HEK293 (cell line): Measurements from ENCODE around the gene LTK.
A peak's percentile ranks its signal among the peaks of the same experiment; 100 is the strongest.

Experiments used
- CTCF ChIA-PET: fragments of 350-600 bp; formaldehyde crosslinking; extraction: SDS; loops from one replicate; lab custom pipeline; 2021; ENCODE audit warnings: antibody characterized with exemption; lab: Yijun Ruan, JAX
- POLR2A ChIA-PET: fragments of 300-600 bp; formaldehyde crosslinking; extraction: SDS; loops from one replicate; lab custom pipeline; 2020; ENCODE audit warnings: antibody characterized with exemption, inconsistent platforms; lab: Yijun Ruan, JAX
- H3K27ac ChIP-seq: fragments of 200-500 bp; sonication (Bioruptor generic); 2 replicates; pipeline ENCODE4 v1.5.1; 2014; ENCODE audit warnings: low read depth, low read length, control low read depth, inconsistent platforms; ENCODE audit errors: extremely low read depth
- H3K36me3 ChIP-seq, 2 experiments: fragments of 200-500 bp in 1 of 2; sonication (Bioruptor generic) in 1 of 2; 1 replicate in 1 of 2; 2 replicates in 1 of 2; pipeline ENCODE4 v1.5.1; 2014 to 2017; ENCODE audit warnings: inconsistent platforms in 2 of 2, low read length in 2 of 2; ENCODE audit not compliant: control insufficient read depth in 2 of 2, insufficient read depth in 1 of 2
- H3K4me1 ChIP-seq: fragments of 200-500 bp; sonication (Bioruptor generic); 2 replicates; pipeline ENCODE4 v1.5.1; 2014; ENCODE audit warnings: mild to moderate bottlenecking, low read length, inconsistent platforms; ENCODE audit not compliant: control insufficient read depth, insufficient read depth
- H3K4me3 ChIP-seq: 2 replicates; pipeline ENCODE4 v1.5.1; 2011; ENCODE audit warnings: low read depth, mild to moderate bottlenecking, control low read depth, low read length, moderate library complexity
- H3K9me3 ChIP-seq: fragments of 200-500 bp; sonication (Bioruptor generic); 2 replicates; pipeline ENCODE4 v1.5.1; 2014; ENCODE audit warnings: low read depth, low read length, inconsistent platforms; ENCODE audit not compliant: control insufficient read depth, insufficient read depth
- ZFP3 ChIP-seq: fragments of 450-650 bp; formaldehyde crosslinking; IDR thresholded peaks from 2 replicates; pipeline ENCODE4 v1.5.1; 2016; ENCODE audit warnings: low read depth, missing biosample characterization, missing genetic modification characterization
- ZNF146 ChIP-seq: fragments of 450-650 bp; formaldehyde crosslinking; IDR thresholded peaks from 2 replicates; pipeline ENCODE4 v1.5.1; 2016; ENCODE audit warnings: missing biosample characterization, missing genetic modification characterization
- ZNF174 ChIP-seq: fragments of 450-650 bp; formaldehyde crosslinking; IDR thresholded peaks from 2 replicates; pipeline ENCODE4 v1.5.0; 2017; ENCODE audit warnings: missing biosample characterization, mild to moderate bottlenecking, missing genetic modification characterization
- ZNF221 ChIP-seq: fragments of 450-650 bp; formaldehyde crosslinking; IDR thresholded peaks from 2 replicates; pipeline ENCODE4 v1.5.1; 2017; ENCODE audit warnings: missing biosample characterization, missing genetic modification characterization, borderline replicate concordance
- ZNF274 ChIP-seq, 2 experiments: fragments of 200-500 bp in 1 of 2; fragments of 450-650 bp in 1 of 2; sonication (Bioruptor generic) in 1 of 2; formaldehyde crosslinking in 1 of 2; IDR thresholded peaks; 2 replicates each; pipeline versions ENCODE4 v1.5.1 to v1.6.1; 2014 to 2016; ENCODE audit warnings: borderline replicate concordance in 1 of 2, inconsistent platforms in 1 of 2, low read length in 1 of 2, missing biosample characterization in 1 of 2, missing genetic modification characterization in 1 of 2
- ZNF544 ChIP-seq: fragments of 450-650 bp; formaldehyde crosslinking; IDR thresholded peaks from 2 replicates; pipeline ENCODE4 v1.5.0; 2017; ENCODE audit warnings: missing biosample characterization, missing genetic modification characterization
- ZNF629 ChIP-seq: fragments of 450-650 bp; formaldehyde crosslinking; IDR thresholded peaks from 2 replicates; pipeline ENCODE4 v1.5.1; 2017; ENCODE audit warnings: missing biosample characterization, missing genetic modification characterization
- ZNF843 ChIP-seq: fragments of 450-650 bp; formaldehyde crosslinking; IDR thresholded peaks from 2 replicates; pipeline ENCODE4 v1.5.1; 2016; ENCODE audit warnings: missing biosample characterization, missing genetic modification characterization
- ZSCAN30 ChIP-seq: fragments of 450-650 bp; IDR thresholded peaks from 2 replicates; pipeline ENCODE4 v1.5.1; 2018; ENCODE audit warnings: missing biosample characterization, mild to moderate bottlenecking, missing genetic modification characterization, moderate library complexity
- TF ChIP-seq, protein P1 (sequence below): fragments of 450-650 bp; IDR thresholded peaks from 2 replicates; pipeline ENCODE4 v1.5.1; 2018; ENCODE audit warnings: missing biosample characterization, mild to moderate bottlenecking, missing genetic modification characterization
- TF ChIP-seq, protein P2 (sequence below): fragments of 450-650 bp; formaldehyde crosslinking; IDR thresholded peaks from 2 replicates; pipeline ENCODE4 v1.5.1; 2016; ENCODE audit warnings: missing biosample characterization, missing genetic modification characterization
- TF ChIP-seq, protein P3 (sequence below): fragments of 450-650 bp; formaldehyde crosslinking; optimal IDR thresholded peaks from 2 replicates; pipeline ENCODE3; 2016; ENCODE audit warnings: missing biosample characterization, mild to moderate bottlenecking, missing genetic modification characterization
- TF ChIP-seq, protein P4 (sequence below): fragments of 450-650 bp; formaldehyde crosslinking; IDR thresholded peaks from 2 replicates; pipeline ENCODE4 v1.5.1; 2016; ENCODE audit warnings: missing biosample characterization, missing genetic modification characterization, borderline replicate concordance

Gene LTK

DNA sequence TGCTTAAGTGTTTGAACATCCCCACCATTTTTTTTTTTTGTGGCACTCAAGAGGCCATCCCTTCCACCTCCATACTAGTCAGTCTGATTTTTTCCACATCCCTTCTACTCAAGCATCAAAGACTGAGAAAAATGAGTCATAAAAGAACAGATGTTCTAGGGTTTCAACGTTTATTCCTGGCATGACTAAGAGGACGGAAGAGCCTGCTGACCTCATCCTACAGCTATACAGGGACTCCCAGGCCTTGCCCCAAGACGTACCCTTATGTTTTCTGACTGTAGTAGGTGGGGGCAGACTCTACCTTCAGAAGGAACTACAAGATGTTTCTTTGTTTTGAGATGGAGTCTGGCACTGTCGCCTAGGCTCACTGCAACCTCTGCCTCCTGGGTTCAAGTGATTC, 23.3 kb downstream of the LTK start (continued):
- TF ChIP-seq ZNF843 (tag by site-specific recombination) (no peak), ZSCAN30 (tag by site-specific recombination) (no peak), ZNF274 (IDR thresholded peaks at IDR 0.05; ENCODE audit: low read length) (no peak), ZNF274 (tag by site-specific recombination; IDR thresholded peaks at IDR 0.05; ENCODE audit: borderline replicate concordance) (no peak), ZNF629 (tag by site-specific recombination) (peak; percentile 85), ZNF146 (tag by site-specific recombination) (no peak), ZNF174 (no peak)
- TF ChIP-seq, protein P1, sequence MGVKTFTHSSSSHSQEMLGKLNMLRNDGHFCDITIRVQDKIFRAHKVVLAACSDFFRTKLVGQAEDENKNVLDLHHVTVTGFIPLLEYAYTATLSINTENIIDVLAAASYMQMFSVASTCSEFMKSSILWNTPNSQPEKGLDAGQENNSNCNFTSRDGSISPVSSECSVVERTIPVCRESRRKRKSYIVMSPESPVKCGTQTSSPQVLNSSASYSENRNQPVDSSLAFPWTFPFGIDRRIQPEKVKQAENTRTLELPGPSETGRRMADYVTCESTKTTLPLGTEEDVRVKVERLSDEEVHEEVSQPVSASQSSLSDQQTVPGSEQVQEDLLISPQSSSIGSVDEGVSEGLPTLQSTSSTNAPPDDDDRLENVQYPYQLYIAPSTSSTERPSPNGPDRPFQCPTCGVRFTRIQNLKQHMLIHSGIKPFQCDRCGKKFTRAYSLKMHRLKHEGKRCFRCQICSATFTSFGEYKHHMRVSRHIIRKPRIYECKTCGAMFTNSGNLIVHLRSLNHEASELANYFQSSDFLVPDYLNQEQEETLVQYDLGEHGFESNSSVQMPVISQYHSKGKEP (tag by site-specific recombination), result no peak
- TF ChIP-seq, protein P2, sequence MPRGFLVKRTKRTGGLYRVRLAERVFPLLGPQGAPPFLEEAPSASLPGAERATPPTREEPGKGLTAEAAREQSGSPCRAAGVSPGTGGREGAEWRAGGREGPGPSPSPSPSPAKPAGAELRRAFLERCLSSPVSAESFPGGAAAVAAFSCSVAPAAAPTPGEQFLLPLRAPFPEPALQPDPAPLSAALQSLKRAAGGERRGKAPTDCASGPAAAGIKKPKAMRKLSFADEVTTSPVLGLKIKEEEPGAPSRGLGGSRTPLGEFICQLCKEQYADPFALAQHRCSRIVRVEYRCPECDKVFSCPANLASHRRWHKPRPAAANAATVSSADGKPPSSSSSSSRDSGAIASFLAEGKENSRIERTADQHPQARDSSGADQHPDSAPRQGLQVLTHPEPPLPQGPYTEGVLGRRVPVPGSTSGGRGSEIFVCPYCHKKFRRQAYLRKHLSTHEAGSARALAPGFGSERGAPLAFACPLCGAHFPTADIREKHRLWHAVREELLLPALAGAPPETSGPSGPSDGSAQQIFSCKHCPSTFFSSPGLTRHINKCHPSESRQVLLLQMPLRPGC (tag by site-specific recombination), result no peak

DNA sequence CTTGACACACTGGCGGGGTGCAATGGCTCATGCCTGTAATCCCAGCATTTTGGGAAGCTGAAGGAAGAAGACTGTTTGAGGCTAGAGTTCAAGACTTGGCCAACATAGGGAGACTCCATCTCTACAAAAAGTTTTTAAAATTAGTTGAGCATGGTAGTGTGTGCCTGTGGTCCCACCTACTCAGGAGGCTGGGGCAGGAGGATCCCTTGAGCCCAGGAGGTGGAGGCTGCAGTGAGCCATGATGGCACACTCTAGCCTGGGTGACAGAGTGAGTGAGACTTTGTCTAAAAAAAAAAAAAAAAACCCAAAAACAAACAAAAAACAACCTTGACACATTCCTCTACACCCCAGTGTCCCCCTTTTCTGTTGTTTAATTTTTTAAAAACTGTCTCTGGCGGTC, 24.0 kb downstream of the LTK start:
- TF ChIP-seq, protein P3, sequence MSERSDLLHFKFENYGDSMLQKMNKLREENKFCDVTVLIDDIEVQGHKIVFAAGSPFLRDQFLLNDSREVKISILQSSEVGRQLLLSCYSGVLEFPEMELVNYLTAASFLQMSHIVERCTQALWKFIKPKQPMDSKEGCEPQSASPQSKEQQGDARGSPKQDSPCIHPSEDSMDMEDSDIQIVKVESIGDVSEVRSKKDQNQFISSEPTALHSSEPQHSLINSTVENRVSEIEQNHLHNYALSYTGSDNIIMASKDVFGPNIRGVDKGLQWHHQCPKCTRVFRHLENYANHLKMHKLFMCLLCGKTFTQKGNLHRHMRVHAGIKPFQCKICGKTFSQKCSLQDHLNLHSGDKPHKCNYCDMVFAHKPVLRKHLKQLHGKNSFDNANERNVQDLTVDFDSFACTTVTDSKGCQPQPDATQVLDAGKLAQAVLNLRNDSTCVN, result no peak
- TF ChIP-seq, protein P4, sequence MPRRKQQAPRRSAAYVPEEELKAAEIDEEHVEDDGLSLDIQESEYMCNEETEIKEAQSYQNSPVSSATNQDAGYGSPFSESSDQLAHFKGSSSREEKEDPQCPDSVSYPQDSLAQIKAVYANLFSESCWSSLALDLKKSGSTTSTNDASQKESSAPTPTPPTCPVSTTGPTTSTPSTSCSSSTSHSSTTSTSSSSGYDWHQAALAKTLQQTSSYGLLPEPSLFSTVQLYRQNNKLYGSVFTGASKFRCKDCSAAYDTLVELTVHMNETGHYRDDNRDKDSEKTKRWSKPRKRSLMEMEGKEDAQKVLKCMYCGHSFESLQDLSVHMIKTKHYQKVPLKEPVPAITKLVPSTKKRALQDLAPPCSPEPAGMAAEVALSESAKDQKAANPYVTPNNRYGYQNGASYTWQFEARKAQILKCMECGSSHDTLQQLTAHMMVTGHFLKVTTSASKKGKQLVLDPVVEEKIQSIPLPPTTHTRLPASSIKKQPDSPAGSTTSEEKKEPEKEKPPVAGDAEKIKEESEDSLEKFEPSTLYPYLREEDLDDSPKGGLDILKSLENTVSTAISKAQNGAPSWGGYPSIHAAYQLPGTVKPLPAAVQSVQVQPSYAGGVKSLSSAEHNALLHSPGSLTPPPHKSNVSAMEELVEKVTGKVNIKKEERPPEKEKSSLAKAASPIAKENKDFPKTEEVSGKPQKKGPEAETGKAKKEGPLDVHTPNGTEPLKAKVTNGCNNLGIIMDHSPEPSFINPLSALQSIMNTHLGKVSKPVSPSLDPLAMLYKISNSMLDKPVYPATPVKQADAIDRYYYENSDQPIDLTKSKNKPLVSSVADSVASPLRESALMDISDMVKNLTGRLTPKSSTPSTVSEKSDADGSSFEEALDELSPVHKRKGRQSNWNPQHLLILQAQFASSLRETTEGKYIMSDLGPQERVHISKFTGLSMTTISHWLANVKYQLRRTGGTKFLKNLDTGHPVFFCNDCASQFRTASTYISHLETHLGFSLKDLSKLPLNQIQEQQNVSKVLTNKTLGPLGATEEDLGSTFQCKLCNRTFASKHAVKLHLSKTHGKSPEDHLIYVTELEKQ (tag by site-specific recombination), result no peak
- TF ChIP-seq ZNF221 (tag by site-specific recombination) (no peak), ZFP3 (tag by site-specific recombination) (no peak), ZNF544 (no peak)
- TF ChIP-seq, protein P2 (tag by site-specific recombination), result no peak
- H3K4me3 ChIP-seq, result no peak overlapping the region
- no peaks in the 10 kb centered on the region for H3K9me3 ChIP-seq
- no peaks in the 10 kb centered on the region for H3K4me1 ChIP-seq
- ChIA-PET POLR2A (interaction anchor here (0.7 kb wide), 1 partner anchor 17 kb away, joined by 4 read pairs; no protein-coding TSS in a partner anchor), CTCF (interaction anchor here (0.7 kb wide), 1 partner anchor 459 kb away, joined by 5 read pairs; no protein-coding TSS in a partner anchor)
- no peak overlapping the region for H3K27ac ChIP-seq
- peaks cover 0 to 3% of the 10 kb centered on the region in 2 experiments; a peak in 1 of 3 replicates for H3K36me3 ChIP-seq
